OCI-LY1 (cell line): Measurements from ENCODE around the gene EIF4ENIF1.
A peak's percentile ranks its signal among the peaks of the same experiment; 100 is the strongest.
"Not testable (repeated sequence)": the region's sequence is repeated elsewhere in the genome, so short reads cannot be mapped to it uniquely, and the experiment has no call there.

Source experiments
- H2AFZ ChIP-seq: fragments of 200-600 bp; sonication (generic), shearing (Covaris generic); 2 replicates; pipeline ENCODE4 v1.6.0; 2014; ENCODE audit warnings: antibody characterized with exemption, mild to moderate bottlenecking, low read length
- H3F3A ChIP-seq: fragments of 200-600 bp; sonication (generic), shearing (Covaris generic); 2 replicates; pipeline ENCODE4 v1.6.0; 2014; ENCODE audit warnings: mild to moderate bottlenecking, antibody characterized with exemption, low read length, moderate library complexity; ENCODE audit not compliant: insufficient read depth
- H3K27ac ChIP-seq: fragments of 200-600 bp; sonication (generic); 2 replicates; pipeline ENCODE4 v1.5.1; 2014; ENCODE audit warnings: low read length, mixed run types, mild to moderate bottlenecking, low read depth; ENCODE audit not compliant: poor library complexity, severe bottlenecking
- H3K27me3 ChIP-seq: fragments of 200-600 bp; sonication (generic); 2 replicates; pipeline ENCODE4 v1.6.0; 2014; ENCODE audit warnings: antibody characterized with exemption, mild to moderate bottlenecking, low read length, moderate library complexity; ENCODE audit not compliant: insufficient read depth
- H3K36me3 ChIP-seq: fragments of 200-600 bp; sonication (generic); 2 replicates; pipeline ENCODE4 v1.6.1; 2014; ENCODE audit warnings: mild to moderate bottlenecking, antibody characterized with exemption, low read length, moderate library complexity, mixed read lengths; ENCODE audit not compliant: insufficient read depth
- H3K4me1 ChIP-seq: fragments of 200-600 bp; sonication (generic); 2 replicates; pipeline ENCODE4 v1.5.1; 2014; ENCODE audit warnings: mild to moderate bottlenecking, low read length, moderate library complexity; ENCODE audit not compliant: insufficient read depth, severe bottlenecking
- H3K4me2 ChIP-seq: fragments of 200-600 bp; sonication (generic), shearing (Covaris generic); 2 replicates; pipeline ENCODE4 v1.6.1; 2014; ENCODE audit warnings: low read length
- H3K4me3 ChIP-seq: fragments of 200-600 bp; sonication (generic); 2 replicates; pipeline ENCODE4 v1.5.1; 2014; ENCODE audit warnings: low read length, low read depth, mild to moderate bottlenecking, mixed read lengths; ENCODE audit not compliant: poor library complexity, severe bottlenecking
- H3K79me2 ChIP-seq: fragments of 200-600 bp; shearing (Covaris generic); 2 replicates; pipeline ENCODE4 v1.6.1; 2016; ENCODE audit warnings: mixed run types, low read length, mixed read lengths; ENCODE audit not compliant: insufficient read depth
- H3K9ac ChIP-seq: fragments of 200-600 bp; sonication (generic), shearing (Covaris generic); 2 replicates; pipeline ENCODE4 v1.6.1; 2014; ENCODE audit warnings: mild to moderate bottlenecking, low read length, mixed read lengths
- H3K9me2 ChIP-seq: fragments of 200-600 bp; sonication (generic), shearing (Covaris generic); 2 replicates; pipeline ENCODE4 v1.6.1; 2014; ENCODE audit warnings: low read depth, mild to moderate bottlenecking, low read length, mixed read lengths
- H3K9me3 ChIP-seq: fragments of 200-600 bp; shearing (Covaris generic); 2 replicates; pipeline ENCODE4 v1.6.1; 2014; ENCODE audit warnings: low read length, mixed read lengths
- H4K20me1 ChIP-seq: fragments of 200-600 bp; sonication (generic), shearing (Covaris generic); 2 replicates; pipeline ENCODE4 v1.6.0; 2016; ENCODE audit warnings: mild to moderate bottlenecking, low read length; ENCODE audit not compliant: insufficient read depth
- EZH2 ChIP-seq: fragments of 200-600 bp; sonication (generic), shearing (Covaris generic); IDR thresholded peaks from 2 replicates; pipeline ENCODE4 v1.8.0; 2017; ENCODE audit warnings: borderline replicate concordance, mixed run types, mild to moderate bottlenecking, antibody characterized with exemption, low read length, moderate library complexity, mixed read lengths
- TF ChIP-seq, protein P1 (sequence below): fragments of 200-600 bp; sonication (generic), shearing (Covaris generic); IDR thresholded peaks from 2 replicates; pipeline ENCODE4 v1.5.1; 2017; ENCODE audit warnings: mild to moderate bottlenecking, antibody characterized with exemption, low read length, moderate library complexity, mixed read lengths

The EIF4ENIF1 gene

DNA sequence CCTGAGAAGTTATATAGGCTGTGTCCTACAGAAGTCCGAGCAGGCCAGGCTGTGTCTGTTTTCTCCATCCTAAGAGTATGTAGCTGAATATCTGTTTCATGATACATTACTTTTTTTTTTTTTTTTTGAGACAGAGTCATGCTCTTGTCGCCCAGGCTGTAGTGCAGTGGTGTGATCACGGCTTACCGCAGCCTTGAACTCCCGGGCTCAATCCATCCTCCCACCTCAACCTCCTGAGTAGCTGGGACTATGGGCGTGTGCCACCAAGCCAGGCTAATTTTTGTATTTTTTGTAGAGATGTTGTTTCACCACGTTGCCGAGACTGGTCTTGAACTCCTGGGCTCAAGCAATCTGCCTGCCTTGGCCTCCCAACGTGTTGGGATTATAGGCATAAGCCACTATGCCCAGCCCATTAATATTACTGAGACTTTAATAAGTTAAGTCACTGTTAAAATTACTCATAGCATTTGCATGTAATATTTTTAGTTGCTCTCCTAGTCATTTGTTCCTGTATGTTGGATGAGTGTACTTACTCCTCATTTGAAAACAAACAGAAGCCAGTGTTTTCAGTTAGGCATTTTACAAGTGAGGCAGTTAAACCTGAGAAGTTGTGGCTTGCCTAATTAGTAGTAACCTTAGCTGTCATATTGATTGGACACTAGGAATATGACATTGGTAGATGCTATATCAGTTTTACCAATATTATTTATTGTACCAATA lies 64.2 kb downstream of the EIF4ENIF1 start:
- TF ChIP-seq, protein P1, sequence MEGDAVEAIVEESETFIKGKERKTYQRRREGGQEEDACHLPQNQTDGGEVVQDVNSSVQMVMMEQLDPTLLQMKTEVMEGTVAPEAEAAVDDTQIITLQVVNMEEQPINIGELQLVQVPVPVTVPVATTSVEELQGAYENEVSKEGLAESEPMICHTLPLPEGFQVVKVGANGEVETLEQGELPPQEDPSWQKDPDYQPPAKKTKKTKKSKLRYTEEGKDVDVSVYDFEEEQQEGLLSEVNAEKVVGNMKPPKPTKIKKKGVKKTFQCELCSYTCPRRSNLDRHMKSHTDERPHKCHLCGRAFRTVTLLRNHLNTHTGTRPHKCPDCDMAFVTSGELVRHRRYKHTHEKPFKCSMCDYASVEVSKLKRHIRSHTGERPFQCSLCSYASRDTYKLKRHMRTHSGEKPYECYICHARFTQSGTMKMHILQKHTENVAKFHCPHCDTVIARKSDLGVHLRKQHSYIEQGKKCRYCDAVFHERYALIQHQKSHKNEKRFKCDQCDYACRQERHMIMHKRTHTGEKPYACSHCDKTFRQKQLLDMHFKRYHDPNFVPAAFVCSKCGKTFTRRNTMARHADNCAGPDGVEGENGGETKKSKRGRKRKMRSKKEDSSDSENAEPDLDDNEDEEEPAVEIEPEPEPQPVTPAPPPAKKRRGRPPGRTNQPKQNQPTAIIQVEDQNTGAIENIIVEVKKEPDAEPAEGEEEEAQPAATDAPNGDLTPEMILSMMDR = no peak
- TF ChIP-seq EZH2 = no peak
- no peaks in the 10 kb centered on the region for H4K20me1 ChIP-seq
- H3K4me1 ChIP-seq = no peaks in the 10 kb centered on the region
- H3K27me3 ChIP-seq = no peaks in the 10 kb centered on the region
- H3F3A ChIP-seq = no peaks in the 10 kb centered on the region
- no peak overlapping the region for H3K27ac ChIP-seq
- no peak overlapping the region for H3K9ac ChIP-seq
- no peaks in the 10 kb centered on the region for H3K9me2 ChIP-seq
- no peaks in the 10 kb centered on the region for H3K79me2 ChIP-seq
- H3K9me3 ChIP-seq = no peaks in the 10 kb centered on the region
- H3K4me3 ChIP-seq = no peak overlapping the region
- peaks cover 88% of the 10 kb centered on the region for H3K36me3 ChIP-seq
- H3K4me2 ChIP-seq = no peak overlapping the region
- no peak overlapping the region for H2AFZ ChIP-seq

- H3K79me2 ChIP-seq = peaks cover 45% of the 10 kb centered on the region
- H3K36me3 ChIP-seq = peaks cover 57% of the 10 kb centered on the region
These were observed 87.3 kb downstream of the EIF4ENIF1 start for GRCh38 chr22:31402350-31402749.

DNA sequence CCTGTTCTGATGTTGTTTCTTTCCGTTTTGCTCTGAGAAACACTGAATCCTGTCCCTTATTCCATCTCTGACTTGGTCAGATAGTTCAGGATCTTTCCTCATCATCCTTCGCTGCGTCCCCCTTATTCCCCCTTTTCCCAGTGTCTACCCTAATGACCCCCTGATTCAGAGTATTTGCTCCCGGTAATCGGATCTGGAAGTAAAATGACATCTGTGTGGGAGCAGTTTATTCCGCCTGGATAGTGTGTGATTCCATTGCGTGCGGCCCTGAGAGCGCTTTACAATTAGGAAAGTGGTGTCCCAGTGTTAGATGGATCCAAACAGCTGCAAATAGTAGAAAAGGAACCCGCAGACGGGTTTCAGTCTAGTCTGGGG lies 89.6 kb downstream of the EIF4ENIF1 start:
- Histone ChIP-seq H3K4me2 (peak overlapping the region; percentile 86), H3K36me3 (peaks cover 35% of the 10 kb centered on the region), H3F3A (no peaks in the 10 kb centered on the region), H3K27me3 (no peaks in the 10 kb centered on the region), H3K4me1 (peaks cover 22% of the 10 kb centered on the region), H2AFZ (no peak overlapping the region), H4K20me1 (no peaks in the 10 kb centered on the region), H3K9me3 (no peaks in the 10 kb centered on the region), H3K4me3 (peak overlapping the region; percentile 76), H3K9me2 (no peaks in the 10 kb centered on the region), H3K27ac (peak overlapping the region; percentile 11), H3K9ac (peak overlapping the region; percentile 84), H3K79me2 (peaks cover 30% of the 10 kb centered on the region)
- TF ChIP-seq, protein P1 = no peak
- TF ChIP-seq EZH2 = no peak

More at GRCh38 chr22:31402350-31402749, 87.3 kb downstream of the EIF4ENIF1 start:
- peaks cover 22% of the 10 kb centered on the region for H3K4me1 ChIP-seq
- H3K27ac ChIP-seq, H3K9ac ChIP-seq, H3F3A ChIP-seq, H3K4me3 ChIP-seq, H4K20me1 ChIP-seq, H2AFZ ChIP-seq, H3K9me2 ChIP-seq, H3K4me2 ChIP-seq, H3K27me3 ChIP-seq, H3K9me3 ChIP-seq: not testable (repeated sequence)
